GF-D8 (cell line): ENCODE results near the gene CCDC102B.

ENCODE experiments used
- DNase-seq: peaks from one replicate; lab custom pipeline; 2025; lab: John Stamatoyannopoulos, UW

The CCDC102B gene

GRCh38 chr18:69088973-69089372, 291.1 kb downstream of the CCDC102B start:
- no peak for DNase-seq

GRCh38 chr18:69097349-69097748, 299.5 kb downstream of the CCDC102B start:
- DNase-seq, result no peak

GRCh38 chr18:69102959-69103358, 305.1 kb downstream of the CCDC102B start:
- DNase-seq, result no peak
